NCI-H2171 treated with DMSO at 0.1 percent for 48 hours (cell line): ENCODE measurements around the gene SNRPN.
"Not testable (repeated sequence)": the region's sequence is repeated elsewhere in the genome, so short reads cannot be mapped to it uniquely, and the experiment has no call there.

Source experiments
- DNase-seq: peaks from one replicate; lab custom pipeline; 2025; lab: John Stamatoyannopoulos, UW

The SNRPN gene

DNA sequence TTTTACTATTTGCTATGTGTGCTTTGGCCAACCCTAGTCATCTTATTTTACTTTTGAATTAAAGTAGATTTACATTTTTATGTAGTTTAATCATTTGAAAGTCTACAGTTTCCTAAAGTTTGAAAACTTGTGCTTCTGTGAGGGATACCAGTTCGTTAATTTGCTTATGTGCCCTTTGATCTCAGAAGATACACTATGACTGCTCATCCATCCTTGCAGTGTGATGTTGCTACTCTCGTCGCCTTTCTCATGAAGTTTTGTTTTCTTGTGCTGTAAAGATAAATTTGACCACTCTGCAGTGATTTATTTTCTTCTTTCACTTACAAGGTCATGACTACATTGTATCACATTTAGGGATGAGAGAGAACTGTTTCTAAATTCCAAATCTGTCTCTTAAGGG lies 16.3 kb downstream of the SNRPN start:
- no peak for DNase-seq

- DNase-seq, result no peak
Measured at GRCh38 chr15:24971772-24972171, 17.0 kb downstream of the SNRPN start.

GRCh38 chr15:24972707-24973106 lies 17.9 kb downstream of the SNRPN start:
- not testable (repeated sequence) for DNase-seq

DNA sequence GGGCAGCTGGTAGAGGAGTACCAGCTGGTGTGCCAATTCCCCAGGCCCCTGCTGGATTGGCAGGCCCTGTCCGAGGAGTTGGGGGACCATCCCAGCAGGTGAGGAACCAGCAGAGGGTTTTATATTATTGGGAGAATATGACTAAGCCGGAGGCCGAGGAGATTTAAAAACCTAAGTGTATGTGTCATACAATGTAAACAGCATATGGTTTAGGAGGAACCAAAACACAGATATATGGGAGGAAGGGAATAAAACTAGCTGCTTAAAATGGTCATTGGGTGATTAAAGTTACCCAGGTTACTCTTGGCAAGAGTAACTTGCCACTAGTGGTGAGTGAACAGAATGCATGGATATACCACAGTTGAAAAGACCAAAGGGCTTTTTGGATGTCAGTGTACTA lies 22.1 kb downstream of the SNRPN start:
- no peak for DNase-seq

DNA sequence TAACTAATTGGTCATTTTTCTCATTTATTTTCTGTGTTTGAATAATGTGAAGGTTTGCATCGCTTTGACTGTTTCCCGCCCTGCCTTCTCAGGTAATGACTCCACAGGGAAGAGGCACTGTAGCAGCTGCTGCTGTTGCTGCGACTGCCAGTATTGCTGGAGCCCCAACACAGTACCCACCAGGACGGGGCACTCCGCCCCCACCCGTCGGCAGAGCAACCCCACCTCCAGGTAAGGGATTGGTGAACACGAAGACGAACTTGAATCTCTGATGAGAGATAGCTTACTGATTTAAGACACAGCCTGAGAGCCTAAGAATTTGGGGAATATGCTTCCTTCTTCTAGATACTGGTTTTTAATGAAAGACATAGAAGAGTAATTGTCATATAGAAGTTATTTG lies 22.9 kb downstream of the SNRPN start:
- DNase-seq, result no peak

- DNase-seq, result peak; percentile 20
Measured at GRCh38 chr15:24985224-24985623, 30.4 kb downstream of the SNRPN start.

- DNase-seq, result no peak
Measured at GRCh38 chr15:24986653-24987052, 31.9 kb downstream of the SNRPN start.

DNA sequence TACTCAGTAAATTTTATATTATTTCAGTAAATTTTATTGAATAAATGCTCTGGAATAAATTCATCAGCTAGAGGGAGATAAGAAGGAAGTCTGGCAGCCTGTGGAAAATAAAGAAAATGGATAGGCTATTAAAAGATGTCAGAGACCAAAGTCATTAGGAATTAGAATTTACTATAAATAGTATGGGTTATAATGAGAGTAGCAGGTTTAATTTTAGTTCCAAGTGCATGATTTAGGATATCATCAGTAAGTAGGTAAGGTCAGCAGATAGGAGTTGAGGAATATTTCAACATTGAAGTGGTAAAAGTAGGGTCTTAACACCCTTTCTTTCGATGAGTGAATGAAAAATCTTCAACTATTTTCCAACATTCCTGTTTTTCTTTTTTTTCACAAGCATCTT lies 64.6 kb downstream of the SNRPN start:
- no peak for DNase-seq

GRCh38 chr15:25022233-25022632 lies 67.4 kb downstream of the SNRPN start:
- no peak for DNase-seq
